Measurements from ENCODE around the gene PDXK. TPM values are rescaled to one million over a fixed set of nuclear protein-coding genes. Genes with fewer than 3 reads are reported as not detected.

PDXK gene
- total and polyA plus RNA-seq, 9 of the 15 experiments (the other 6 are each of a cell fraction or from before 2014, with no cell fraction given), result 5.6 to 162 (median 76.5) TPM

DNA sequence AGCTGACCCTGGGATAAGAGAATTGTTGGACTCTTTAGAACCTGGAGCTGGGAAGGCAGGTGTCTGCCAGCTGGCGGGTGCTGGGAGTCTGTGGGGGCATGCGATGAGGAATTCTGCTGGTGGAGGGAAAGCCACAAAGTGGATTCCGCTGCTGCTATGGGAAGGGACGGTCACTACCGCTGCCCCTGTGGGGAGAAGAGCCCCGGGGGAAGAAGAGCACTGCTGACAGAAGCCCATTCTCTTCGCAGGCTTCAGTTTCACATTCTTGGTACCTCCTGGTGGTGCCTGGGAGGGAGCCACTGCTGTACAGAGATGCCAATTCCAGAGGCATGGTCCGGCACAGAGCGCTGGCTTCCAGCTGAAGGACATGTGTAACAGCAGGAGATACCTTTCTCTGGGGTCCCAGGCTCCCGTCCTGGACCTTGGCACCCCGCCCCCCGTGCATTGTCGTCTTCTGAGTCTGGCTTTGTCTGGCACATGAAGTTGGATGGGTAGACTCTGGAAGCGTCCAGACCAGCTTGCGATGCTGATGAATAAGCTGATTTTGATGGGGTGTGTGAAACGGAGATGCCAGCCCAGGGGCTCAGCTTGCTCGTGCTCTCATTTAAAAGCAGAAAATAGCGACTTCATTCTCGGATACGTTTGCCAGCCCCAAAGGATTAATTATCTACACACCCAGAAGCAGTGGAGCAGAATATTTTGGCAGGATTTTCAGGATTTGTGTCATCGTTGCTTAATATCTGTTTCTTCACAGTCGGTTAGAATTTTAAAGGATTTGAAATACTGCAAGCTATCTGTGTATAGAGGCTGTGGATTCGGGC is 13.2 kb downstream of the PDXK start:
- no peak for DNase-seq (ENCODE audit: extremely low read depth in 1 of 4, low spot score in 3 of 4)
- POLR2A ChIA-PET, result interaction anchor here (1.1 kb wide), 1 partner anchor 31 kb away, joined by 3 read pairs; no protein-coding TSS in a partner anchor
- ATAC-seq, result no peak
- Histone ChIP-seq H3K36me3 (ENCODE audit: control insufficient read depth, insufficient read depth, low read length) (peaks cover 68% of the 10 kb centered on the region), H3K27me3 (ENCODE audit: control insufficient read depth in 2 of 2, insufficient read depth in 2 of 2, low read length in 2 of 2) (no peaks in the 10 kb centered on the region), H3K4me3 (no peak overlapping the region), H3K9me1 (ENCODE audit: control insufficient read depth, insufficient read depth, low read length) (peaks cover 3% of the 10 kb centered on the region), H3K27ac (ENCODE audit: extremely low read depth, low read depth, low read length) (no peak overlapping the region), H4K20me1 (replicated peaks; ENCODE audit: control insufficient read depth, insufficient read depth, low read length) (peaks cover 15% of the 10 kb centered on the region), H2AFZ (ENCODE audit: low read depth, low read length) (no peak overlapping the region), H3K4me1 (replicated peaks in 1 of 2; ENCODE audit: control insufficient read depth in 2 of 2, insufficient read depth in 2 of 2, low read length in 2 of 2) (peaks cover 24 to 68% of the 10 kb centered on the region in 2 experiments), H3K4me2 (ENCODE audit: insufficient read depth, low read length) (no peak overlapping the region), H3K9me3 (replicated peaks; ENCODE audit: control insufficient read depth, insufficient read depth, low read depth, low read length) (no peaks in the 10 kb centered on the region), H3K79me2 (ENCODE audit: control insufficient read depth, insufficient read depth, low read length) (peaks cover 84% of the 10 kb centered on the region), H3K9ac (ENCODE audit: insufficient read depth in 1 of 2, low read depth in 2 of 2, low read length in 2 of 2) (peak overlapping the region in 1 of 2 experiments; percentile 70; a peak in 2 of 4 replicates)
- CTCF ChIA-PET (ENCODE audit: low intra/inter-chr PET ratio), result no interaction called here
- TF ChIP-seq, protein P1, sequence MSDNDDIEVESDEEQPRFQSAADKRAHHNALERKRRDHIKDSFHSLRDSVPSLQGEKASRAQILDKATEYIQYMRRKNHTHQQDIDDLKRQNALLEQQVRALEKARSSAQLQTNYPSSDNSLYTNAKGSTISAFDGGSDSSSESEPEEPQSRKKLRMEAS (CRISPR knock-in tag; IDR thresholded peaks at IDR 0.05), result no peak
- no peak for TF ChIP-seq CREBBP (IDR thresholded peaks at IDR 0.05; ENCODE audit: low read depth, low read length)
- TF ChIP-seq ZNF583 (CRISPR knock-in tag; IDR thresholded peaks at IDR 0.05), result no peak
- no peak for TF ChIP-seq ZKSCAN8 (CRISPR knock-in tag; IDR thresholded peaks at IDR 0.05)
- TF ChIP-seq ZBTB34 (CRISPR knock-in tag; IDR thresholded peaks at IDR 0.05), result no peak
- no peak for TF ChIP-seq DMBX1 (CRISPR knock-in tag; IDR thresholded peaks at IDR 0.05; ENCODE audit: borderline replicate concordance)
- TF ChIP-seq ZNF699 (CRISPR knock-in tag; IDR thresholded peaks at IDR 0.05; ENCODE audit: insufficient replicate concordance), result no peak
- no peak for TF ChIP-seq AFF1 (IDR thresholded peaks at IDR 0.05; ENCODE audit: low read depth in 1 of 2, partially characterized antibody in 2 of 2)
- no peak for FAIRE-seq
- no TSS peak for BruUV-seq (replicated peaks)
- intact Hi-C loops (cut with micrococcal nuclease), result no loop called here
- in situ Hi-C loops (cut with MboI), result no loop called here
- WGBS (ENCODE audit: insufficient coverage, low coverage, missing lambda C conversion rate), result 88% methylated on average over 23 of the region's 23 CpGs

All from K562 (cell line).